KMS-11 (cell line): ENCODE data around the gene C1orf226.

Experiments
- H2AFZ ChIP-seq: fragments of 200-600 bp; sonication (generic); 2 replicates; pipeline ENCODE4 v1.6.1; 2016; ENCODE audit warnings: antibody characterized with exemption, mixed run types, low read depth
- H3K27ac ChIP-seq: fragments of 200-600 bp; sonication (generic); 2 replicates; pipeline ENCODE4 v1.6.1; 2016; ENCODE audit warnings: mild to moderate bottlenecking, mixed run types
- H3K27me3 ChIP-seq: fragments of 200-600 bp; sonication (generic); 2 replicates; pipeline ENCODE4 v1.6.1; 2017; ENCODE audit warnings: mild to moderate bottlenecking, low read depth, mixed run types, moderate library complexity; ENCODE audit not compliant: insufficient read depth
- H3K36me3 ChIP-seq: fragments of 200-600 bp; sonication (generic); 2 replicates; pipeline ENCODE4 v1.6.1; 2017; ENCODE audit warnings: mild to moderate bottlenecking, mixed run types; ENCODE audit not compliant: insufficient read depth
- H3K4me1 ChIP-seq: fragments of 200-600 bp; sonication (generic); 2 replicates; pipeline ENCODE4 v1.6.1; 2016; ENCODE audit warnings: mild to moderate bottlenecking, low read depth, mixed run types; ENCODE audit not compliant: poor library complexity, severe bottlenecking
- H3K4me2 ChIP-seq: fragments of 200-600 bp; sonication (generic); 2 replicates; pipeline ENCODE4 v1.7.0; 2016; ENCODE audit warnings: mild to moderate bottlenecking, mixed run types
- H3K4me3 ChIP-seq: fragments of 200-600 bp; sonication (generic); IDR thresholded peaks from 2 replicates; pipeline ENCODE4 v1.6.1; 2017; ENCODE audit warnings: low read depth, low read length, mixed read lengths; ENCODE audit not compliant: insufficient read depth
- H3K79me2 ChIP-seq: fragments of 200-600 bp; sonication (generic); 2 replicates; pipeline ENCODE4 v1.6.1; 2016; ENCODE audit warnings: low read depth, mixed run types; ENCODE audit not compliant: insufficient read depth
- H3K9ac ChIP-seq: fragments of 200-600 bp; sonication (generic); 2 replicates; pipeline ENCODE4 v1.6.1; 2016; ENCODE audit warnings: mild to moderate bottlenecking, mixed run types
- H4K20me1 ChIP-seq: fragments of 200-600 bp; sonication (generic); 2 replicates; pipeline ENCODE4 v1.6.1; 2016; ENCODE audit warnings: mild to moderate bottlenecking, mixed run types; ENCODE audit not compliant: insufficient read depth
- CTCF ChIP-seq: fragments of 200-600 bp; sonication (generic); conservative IDR thresholded peaks from 2 replicates; pipeline ENCODE4 v1.6.1; 2017; ENCODE audit warnings: low read depth, mild to moderate bottlenecking, antibody characterized with exemption, low read length, moderate library complexity, mixed read lengths

C1orf226 gene

GRCh38 chr1:162368451-162368850 is 13.1 kb upstream of the C1orf226 start:
- no peak overlapping the region for H3K4me2 ChIP-seq
- TF ChIP-seq CTCF, result no peak
- no peaks in the 10 kb centered on the region for H3K79me2 ChIP-seq
- H3K4me3 ChIP-seq, result no peak overlapping the region
- H2AFZ ChIP-seq, result no peak overlapping the region
- H3K27me3 ChIP-seq, result no peaks in the 10 kb centered on the region
- no peak overlapping the region for H3K27ac ChIP-seq
- H3K36me3 ChIP-seq, result no peaks in the 10 kb centered on the region
- no peaks in the 10 kb centered on the region for H4K20me1 ChIP-seq
- no peaks in the 10 kb centered on the region for H3K4me1 ChIP-seq
- no peak overlapping the region for H3K9ac ChIP-seq

- H2AFZ ChIP-seq, result no peak overlapping the region
- no peaks in the 10 kb centered on the region for H4K20me1 ChIP-seq
- no peaks in the 10 kb centered on the region for H3K4me1 ChIP-seq
- no peaks in the 10 kb centered on the region for H3K36me3 ChIP-seq
- no peak overlapping the region for H3K9ac ChIP-seq
- H3K4me2 ChIP-seq, result no peak overlapping the region
- no peak overlapping the region for H3K4me3 ChIP-seq
- no peaks in the 10 kb centered on the region for H3K27me3 ChIP-seq
- no peak overlapping the region for H3K27ac ChIP-seq
- H3K79me2 ChIP-seq, result no peaks in the 10 kb centered on the region
- TF ChIP-seq CTCF, result no peak
These were observed 12.0 kb upstream of the C1orf226 start for GRCh38 chr1:162369571-162369970.

- no peak overlapping the region for H3K27ac ChIP-seq
- TF ChIP-seq CTCF, result no peak
- H2AFZ ChIP-seq, result no peak overlapping the region
- no peaks in the 10 kb centered on the region for H4K20me1 ChIP-seq
- no peaks in the 10 kb centered on the region for H3K27me3 ChIP-seq
- H3K79me2 ChIP-seq, result no peaks in the 10 kb centered on the region
- no peak overlapping the region for H3K4me2 ChIP-seq
- H3K9ac ChIP-seq, result no peak overlapping the region
- no peaks in the 10 kb centered on the region for H3K36me3 ChIP-seq
- no peak overlapping the region for H3K4me3 ChIP-seq
- H3K4me1 ChIP-seq, result no peaks in the 10 kb centered on the region
These were observed 11.4 kb upstream of the C1orf226 start for GRCh38 chr1:162370161-162370560.

DNA sequence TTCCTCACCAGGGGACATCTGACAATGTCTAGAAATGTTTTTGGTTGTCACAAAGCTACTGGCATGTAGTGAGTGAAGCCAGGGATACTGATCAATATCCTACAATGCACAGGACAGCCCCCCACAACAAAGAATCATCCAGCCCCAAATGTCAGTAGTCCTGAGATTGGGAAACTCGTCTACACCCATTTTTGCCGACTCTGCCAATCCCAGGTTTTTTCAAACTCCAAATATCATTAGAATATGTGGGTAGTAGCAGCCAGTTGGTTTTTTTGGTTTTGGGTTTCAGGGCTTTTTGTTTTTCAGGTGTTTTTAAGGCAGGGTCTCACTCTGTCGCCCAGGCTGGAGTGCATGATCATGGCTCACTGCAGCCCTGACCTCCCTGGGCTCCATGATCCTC is 10.8 kb upstream of the C1orf226 start:
- no peak overlapping the region for H3K4me2 ChIP-seq
- H2AFZ ChIP-seq, result no peak overlapping the region
- no peaks in the 10 kb centered on the region for H3K79me2 ChIP-seq
- no peaks in the 10 kb centered on the region for H4K20me1 ChIP-seq
- no peak overlapping the region for H3K9ac ChIP-seq
- H3K27me3 ChIP-seq, result no peaks in the 10 kb centered on the region
- H3K4me3 ChIP-seq, result no peak overlapping the region
- TF ChIP-seq CTCF, result no peak
- H3K36me3 ChIP-seq, result no peaks in the 10 kb centered on the region
- no peak overlapping the region for H3K27ac ChIP-seq
- no peaks in the 10 kb centered on the region for H3K4me1 ChIP-seq

DNA sequence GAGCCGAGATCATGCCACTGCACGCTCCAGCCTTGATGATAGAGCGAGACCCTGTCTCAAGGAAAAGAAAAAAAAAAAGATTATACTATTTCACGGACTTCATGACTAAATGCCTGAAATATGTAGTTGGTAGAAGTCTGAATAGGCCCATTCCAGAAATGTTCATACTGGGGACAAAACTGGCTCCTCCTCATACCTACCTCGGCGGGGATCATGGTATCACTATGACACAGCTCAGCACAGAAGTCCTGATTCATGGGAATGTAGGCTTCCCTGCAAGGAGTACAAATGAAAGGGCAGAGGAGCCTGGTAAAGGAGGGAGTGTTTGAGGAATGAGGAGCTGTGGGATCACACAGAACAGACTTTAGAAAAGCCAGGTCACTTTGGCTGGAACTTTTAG is 9.9 kb upstream of the C1orf226 start:
- no peaks in the 10 kb centered on the region for H3K79me2 ChIP-seq
- no peak for TF ChIP-seq CTCF
- no peaks in the 10 kb centered on the region for H3K4me1 ChIP-seq

More for the DNA sequence above, 9.9 kb upstream of the C1orf226 start:
- Histone ChIP-seq H4K20me1 (no peaks in the 10 kb centered on the region), H3K9ac (no peak overlapping the region), H3K4me3 (no peak overlapping the region), H3K4me2 (no peak overlapping the region), H2AFZ (no peak overlapping the region), H3K27ac (no peak overlapping the region), H3K27me3 (no peaks in the 10 kb centered on the region), H3K36me3 (no peaks in the 10 kb centered on the region)
